ENCODE results near the gene PLXNA2.

Gene PLXNA2, protein sequence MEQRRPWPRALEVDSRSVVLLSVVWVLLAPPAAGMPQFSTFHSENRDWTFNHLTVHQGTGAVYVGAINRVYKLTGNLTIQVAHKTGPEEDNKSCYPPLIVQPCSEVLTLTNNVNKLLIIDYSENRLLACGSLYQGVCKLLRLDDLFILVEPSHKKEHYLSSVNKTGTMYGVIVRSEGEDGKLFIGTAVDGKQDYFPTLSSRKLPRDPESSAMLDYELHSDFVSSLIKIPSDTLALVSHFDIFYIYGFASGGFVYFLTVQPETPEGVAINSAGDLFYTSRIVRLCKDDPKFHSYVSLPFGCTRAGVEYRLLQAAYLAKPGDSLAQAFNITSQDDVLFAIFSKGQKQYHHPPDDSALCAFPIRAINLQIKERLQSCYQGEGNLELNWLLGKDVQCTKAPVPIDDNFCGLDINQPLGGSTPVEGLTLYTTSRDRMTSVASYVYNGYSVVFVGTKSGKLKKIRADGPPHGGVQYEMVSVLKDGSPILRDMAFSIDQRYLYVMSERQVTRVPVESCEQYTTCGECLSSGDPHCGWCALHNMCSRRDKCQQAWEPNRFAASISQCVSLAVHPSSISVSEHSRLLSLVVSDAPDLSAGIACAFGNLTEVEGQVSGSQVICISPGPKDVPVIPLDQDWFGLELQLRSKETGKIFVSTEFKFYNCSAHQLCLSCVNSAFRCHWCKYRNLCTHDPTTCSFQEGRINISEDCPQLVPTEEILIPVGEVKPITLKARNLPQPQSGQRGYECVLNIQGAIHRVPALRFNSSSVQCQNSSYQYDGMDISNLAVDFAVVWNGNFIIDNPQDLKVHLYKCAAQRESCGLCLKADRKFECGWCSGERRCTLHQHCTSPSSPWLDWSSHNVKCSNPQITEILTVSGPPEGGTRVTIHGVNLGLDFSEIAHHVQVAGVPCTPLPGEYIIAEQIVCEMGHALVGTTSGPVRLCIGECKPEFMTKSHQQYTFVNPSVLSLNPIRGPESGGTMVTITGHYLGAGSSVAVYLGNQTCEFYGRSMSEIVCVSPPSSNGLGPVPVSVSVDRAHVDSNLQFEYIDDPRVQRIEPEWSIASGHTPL (N-terminal part only)

DNA sequence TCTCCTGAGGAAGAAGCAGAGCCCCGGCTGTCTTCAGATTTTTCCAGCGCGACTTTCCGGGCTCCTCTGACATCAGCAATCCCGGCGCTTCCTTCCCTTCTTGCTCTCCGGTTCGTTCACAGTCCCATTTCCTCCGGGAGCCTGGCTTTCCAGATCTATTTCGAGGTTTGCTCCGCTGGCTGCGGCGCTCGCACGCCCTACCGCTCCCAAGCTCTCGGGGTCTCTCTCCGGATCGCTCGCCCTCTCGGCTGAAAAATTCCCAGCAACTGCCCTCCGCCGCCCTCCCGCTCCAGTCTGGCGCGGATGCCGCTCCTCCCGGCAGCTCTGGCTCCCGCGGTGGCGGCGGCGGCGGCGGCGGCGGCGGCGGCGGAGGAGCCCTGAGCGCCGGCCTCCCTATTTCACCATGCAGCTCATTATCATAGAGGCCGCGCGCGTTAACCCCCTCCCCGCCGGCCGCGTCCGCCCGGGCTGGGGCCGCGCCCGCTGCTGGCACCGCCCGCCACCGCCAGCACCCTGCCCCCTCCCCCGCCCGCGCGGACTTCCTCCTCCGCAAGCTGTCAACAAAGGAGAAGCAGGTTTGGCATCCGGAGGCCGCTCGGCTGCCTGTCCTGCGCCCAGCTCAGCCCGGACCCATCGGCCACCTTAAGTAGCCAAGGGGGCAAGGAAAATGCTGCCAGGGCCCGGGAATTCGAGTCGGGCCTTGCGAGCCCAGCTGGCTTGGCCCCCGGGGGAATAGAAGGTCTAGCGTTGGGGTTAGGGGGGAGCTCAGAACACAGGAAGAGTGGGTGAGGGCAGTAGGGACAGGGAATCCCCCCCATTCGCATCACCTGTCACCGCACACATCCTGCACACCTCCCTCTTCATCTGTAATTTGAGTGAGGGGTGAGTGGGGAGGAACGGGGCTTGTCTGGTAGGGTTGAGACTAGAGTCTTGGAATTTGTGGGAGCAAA is at the start of gene PLXNA2:
PLXNA2 (minus strand) TSS at position 418 of the 950 bp plus-strand sequence. CDS start 26,462 bp downstream, outside the sequence.
- peak; percentile 24 for DNase-seq

DNA sequence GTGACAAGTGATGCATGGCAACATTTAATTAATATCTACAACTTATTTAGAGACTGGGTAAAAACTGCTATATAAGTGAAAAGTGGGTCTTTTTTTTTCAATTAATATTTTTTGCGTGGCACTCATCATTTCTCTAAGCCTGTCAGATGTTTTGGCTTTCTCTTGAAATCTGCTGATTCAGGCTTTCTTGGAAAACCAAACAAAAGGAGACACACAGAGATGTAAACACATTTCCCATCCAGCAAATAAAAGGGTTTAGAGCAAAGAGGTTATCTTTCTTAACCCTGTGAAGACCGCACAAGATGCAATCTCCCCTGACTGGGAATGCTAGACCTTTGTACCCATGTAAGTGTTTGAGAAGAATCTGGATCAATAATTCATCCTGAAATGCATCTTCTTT is 48.7 kb upstream of the PLXNA2 start:
- DNase-seq = no peak

DNA sequence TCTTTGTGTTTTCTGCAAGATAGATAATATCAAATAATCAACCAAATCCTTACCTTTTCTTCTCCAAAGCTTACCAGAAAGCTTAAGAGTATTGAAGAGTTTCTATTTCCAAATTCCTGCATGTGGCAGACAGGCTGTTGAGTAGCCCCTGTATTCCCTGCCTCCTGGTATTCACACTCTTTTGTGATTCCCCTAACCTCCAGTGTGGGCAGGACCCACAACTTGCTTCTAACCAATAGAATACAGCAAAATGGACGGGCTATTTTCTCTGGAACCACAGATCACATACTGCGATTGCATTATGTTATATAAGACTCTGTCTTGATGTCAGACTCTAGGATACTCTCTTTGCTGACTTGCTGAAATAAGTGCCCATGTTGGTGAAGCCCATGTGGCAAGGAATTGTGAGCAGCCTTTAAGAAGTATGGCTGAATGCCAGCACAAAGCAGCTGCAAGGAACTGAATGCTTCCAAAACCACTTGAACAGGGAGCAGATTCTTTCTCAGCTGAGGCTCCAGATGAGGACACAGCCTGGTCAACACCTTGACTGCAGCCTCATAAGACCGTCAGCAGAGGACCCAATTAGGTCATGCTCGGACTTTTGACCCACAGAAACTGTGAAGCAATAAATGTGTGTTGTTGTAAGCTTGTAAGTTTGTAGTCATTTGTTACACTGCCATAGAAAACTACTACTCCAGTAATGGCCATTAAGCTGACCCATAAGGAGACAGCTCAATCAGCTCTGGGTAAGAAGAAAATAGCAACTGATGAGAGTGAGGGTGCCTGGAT is 47.9 kb upstream of the PLXNA2 start:
- no peak for DNase-seq

DNA sequence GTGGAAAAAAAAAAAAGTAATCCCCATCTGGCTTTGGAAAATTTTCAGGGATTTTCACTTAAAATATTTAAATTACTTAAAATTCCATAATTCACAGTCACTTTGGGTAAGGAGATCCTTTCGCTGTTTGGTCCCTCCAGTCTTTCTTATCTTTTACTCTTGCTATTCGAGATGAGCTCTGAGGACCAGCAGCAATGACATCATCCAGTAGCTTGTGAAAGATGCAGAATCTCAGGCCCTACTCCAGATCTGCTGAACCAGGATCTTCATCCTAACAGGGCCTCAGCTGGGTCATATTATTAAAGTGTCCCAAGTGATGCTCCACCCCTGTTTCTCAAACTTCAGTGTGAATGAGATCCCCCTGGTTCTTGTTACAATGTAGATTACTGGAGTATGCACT is 46.9 kb upstream of the PLXNA2 start:
- DNase-seq = no peak

DNA sequence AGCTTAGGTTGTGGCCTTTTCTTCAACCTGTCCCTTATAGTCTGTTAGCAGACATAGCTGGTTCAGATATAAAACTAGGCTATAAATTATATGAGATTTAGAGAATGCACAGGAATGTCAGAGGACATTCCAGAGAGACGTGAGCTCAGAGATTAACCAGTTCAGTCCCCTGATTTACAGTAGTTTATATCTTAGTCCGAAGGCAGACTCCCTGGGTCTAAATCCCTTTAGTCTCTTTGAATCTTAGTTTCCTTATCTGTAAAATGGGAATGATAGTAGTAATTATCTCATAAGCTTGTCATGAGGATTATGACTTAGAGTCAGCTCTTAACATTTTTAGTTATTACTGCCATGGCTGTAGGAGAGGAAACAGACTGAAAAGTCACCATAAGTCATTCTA is 45.5 kb upstream of the PLXNA2 start:
- DNase-seq = no peak

DNA sequence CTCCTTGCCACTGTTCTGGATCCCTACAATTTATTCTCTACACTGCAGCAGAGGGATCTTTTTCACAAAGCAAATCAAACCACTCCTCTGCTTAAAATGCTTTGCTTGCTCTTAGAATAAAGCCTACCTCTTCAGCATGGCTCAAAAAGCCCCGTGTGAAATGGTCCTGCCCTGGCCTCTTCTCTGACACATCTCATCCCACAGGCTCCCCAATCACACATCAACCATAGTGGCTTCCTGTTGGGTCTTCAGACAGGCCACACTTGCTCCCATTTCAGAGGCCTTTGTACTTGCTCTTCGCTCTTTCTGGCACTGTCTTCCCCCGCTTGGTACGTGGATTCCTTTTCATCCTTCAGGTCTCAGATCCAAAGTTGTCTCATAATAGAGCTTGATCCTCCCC is 44.3 kb upstream of the PLXNA2 start:
- no peak for DNase-seq

DNA sequence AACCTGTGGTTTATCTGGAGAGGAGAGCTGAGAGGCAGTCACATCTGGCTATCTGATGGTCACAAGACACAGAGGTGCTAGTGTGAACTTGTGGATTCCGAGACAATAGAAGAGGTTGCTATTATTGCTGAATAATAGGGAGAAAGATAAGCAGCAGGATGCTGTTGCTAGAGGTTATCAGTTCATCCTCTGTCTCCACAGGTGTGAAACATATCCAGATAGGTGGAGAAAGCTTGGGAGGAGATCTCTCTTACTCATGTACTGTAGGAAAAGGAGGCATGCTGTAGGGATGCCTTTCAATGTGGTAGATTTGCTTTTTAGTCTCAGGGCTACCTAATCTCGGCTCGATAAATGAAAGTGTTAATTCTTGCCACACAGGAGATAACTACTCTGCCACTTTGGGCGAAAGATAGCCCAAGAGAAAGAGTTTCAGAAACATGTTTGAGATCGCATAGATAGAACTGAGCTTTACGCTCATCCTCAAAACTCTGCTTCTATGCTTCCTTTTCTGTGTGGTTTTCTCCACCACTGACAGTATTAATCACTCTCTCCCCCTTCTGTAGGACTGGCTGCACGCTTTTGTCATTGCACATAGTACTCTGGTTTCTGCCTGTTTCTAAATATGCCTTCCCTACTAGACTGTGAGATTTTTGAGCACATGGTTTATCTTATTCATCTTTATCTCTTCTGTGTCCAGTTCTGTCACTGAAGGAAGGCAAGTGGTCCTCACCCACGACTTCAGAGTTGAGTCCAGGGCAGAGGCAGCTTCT is 36.7 kb upstream of the PLXNA2 start:
- DNase-seq = no peak

DNA sequence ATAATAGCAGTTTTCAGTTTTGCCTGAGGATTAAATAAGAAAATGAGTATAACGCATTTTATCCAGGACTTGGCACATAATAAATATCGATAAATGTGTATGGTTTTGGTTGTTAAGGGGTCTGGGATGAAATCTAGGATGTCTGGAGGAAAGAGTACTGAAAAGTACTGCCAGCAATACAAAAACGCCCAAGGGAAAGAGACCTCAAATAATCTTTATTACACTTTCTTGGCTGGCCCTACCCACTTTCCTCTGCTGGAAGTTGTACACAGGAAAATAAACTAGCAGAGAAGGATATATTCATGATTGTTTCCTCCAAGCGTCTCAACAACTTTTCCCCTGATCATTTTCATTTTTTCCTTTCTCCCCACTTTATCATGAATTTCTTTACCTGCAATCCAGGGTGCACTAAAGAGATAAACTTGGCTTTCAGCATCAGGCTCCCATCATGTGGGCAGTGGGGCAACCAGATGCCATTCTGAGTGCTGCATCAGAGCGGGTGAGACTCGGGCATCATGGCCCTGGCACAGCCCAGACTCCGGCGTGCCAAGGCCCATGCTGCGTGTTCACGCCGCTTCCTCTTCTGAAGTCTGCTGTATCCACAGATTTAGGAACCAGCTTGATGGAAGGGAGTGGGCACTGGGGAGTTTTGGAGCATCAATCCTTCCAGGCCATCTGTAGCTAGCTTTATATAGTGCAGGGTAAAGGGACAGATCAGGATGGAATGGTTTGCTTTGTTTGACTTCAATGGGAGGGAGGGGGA is 35.8 kb upstream of the PLXNA2 start:
- DNase-seq = no peak

DNA sequence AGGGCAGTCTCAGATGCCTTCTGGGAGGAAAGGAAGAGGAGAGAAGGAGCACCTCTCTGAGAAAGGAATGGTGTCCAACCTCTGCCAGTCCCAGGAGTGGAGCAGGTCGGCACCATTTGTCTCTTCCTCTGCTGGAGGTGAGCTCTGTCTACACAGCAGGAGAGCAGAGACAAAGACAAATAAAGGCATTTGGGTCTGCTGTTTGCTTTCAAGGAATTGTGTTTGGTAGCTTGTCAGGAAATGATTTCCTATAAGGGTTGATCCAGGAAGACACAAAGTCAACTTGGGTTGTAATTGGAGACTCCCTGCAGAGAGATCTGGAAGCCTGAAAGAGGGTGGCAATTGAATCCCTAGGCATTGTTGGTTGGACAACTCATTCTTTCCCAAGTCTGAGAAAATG is 34.5 kb upstream of the PLXNA2 start:
- DNase-seq = no peak

DNA sequence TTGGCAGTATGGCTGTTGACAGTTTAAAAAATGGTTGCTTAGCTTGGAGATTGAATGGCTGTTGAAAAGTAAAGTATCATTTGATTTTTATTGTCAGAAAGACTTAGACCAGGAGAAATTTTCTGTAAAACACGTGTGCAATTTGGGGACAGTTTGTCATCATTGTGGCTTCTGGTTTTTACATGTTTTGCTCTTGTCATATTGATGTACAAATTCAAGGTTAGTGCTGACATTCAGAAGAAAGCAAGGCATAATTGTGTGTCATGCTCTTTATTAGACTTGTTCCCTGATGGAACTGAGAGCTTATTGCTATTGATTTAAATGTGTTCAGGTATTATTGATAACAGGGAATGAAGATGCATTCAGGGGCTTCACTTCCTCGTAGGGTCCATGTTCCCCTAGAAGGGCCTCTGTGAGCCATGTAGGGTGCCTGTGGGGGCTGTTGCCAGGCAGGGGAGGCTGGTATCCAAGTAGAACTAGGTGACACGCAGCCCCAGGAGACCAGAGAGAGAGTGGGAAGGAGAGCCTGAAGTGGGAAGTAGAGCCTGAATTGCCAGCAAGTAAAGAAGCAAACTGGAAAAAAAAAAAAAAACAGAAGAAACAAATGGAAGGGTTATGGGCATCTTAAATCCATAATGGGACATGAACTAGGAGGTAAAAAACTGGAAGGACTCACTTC is 32.7 kb upstream of the PLXNA2 start:
- DNase-seq = no peak

DNA sequence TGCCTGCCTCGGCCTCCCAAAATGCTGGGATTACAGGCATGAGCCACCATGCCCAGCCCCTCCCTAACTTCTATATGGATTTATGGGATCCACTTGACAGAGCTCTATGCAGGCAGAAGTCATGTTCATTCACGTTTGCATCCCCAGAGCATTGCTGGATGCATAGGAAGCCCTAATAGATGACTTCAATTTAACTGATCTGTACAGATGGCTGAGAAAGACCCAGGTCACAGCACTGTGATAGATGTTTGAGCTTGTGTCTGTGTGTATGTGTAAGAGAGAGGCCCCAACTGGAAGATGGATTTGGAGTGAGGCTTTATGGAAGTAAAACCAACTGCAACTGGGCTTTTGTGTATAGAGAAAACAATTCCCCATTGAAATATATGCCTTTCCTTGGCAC is 30.9 kb upstream of the PLXNA2 start:
- no peak for DNase-seq

DNA sequence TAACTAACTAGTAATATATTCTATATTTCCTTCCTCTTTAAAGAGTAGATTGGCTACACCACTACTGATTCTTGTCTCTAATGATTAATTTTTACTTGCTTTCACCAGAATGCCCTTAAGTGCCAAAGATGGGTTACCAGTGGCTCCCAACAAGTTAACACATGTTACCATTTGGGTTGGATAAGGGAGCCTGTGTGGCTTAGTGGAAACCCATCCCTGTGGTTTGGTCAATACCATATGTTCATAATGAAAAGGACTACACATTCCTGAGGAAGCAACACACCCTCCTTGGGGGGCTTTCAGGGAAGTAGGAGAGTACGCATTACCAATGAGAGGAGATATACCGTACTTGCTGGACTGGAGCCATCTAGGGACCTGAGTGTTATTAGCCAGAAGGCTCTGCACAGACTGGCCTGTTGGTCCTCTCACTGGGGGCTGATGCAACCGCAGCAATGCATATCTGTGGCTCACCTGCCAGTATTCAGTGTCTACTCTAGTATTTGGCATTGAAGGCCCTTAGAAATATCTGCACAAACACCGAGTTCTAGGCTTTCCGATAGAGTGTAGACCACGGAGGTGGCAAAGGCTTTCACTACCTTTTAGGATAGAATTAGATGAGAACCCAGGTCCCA is 29.3 kb upstream of the PLXNA2 start:
- DNase-seq = no peak

DNA sequence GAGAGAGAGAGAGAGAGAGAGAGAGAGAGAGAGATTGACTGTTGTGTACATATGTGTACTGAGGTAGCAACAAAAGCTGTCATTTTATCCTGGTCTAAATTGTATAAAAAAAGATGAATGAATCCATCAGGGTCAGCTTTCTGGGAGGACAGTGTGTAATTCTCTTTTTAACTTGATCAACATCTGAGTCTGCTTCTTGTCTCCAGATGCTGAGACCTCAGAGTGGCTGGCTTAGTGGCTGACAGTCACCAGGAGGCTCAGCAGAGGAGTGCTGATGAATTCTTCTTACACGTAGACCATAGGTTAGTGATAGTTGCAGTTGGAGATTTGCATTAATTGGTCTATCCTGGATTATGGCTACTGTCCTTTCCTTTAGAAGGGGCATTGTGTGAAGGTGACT is 28.5 kb upstream of the PLXNA2 start:
- no peak for DNase-seq

DNA sequence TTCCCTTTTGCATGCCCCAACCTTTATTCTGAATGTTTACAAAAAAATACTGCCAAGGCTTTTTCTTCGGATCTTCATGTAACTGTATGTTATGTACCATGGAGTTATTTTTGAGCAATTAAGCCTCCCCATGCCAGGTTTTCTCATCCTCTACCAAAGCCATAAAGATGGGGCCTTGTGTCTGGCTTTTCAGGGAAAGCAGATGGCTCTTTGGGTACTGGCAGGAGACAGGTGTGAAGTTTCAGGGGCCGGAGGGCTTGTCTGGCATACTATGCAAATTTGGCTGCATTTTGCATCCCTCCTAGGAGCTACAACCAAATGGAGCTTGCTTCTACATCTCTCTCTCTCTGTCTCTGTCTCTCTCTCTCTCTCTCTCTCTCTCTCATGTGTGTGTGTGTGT is 28.1 kb upstream of the PLXNA2 start:
- no peak for DNase-seq

DNA sequence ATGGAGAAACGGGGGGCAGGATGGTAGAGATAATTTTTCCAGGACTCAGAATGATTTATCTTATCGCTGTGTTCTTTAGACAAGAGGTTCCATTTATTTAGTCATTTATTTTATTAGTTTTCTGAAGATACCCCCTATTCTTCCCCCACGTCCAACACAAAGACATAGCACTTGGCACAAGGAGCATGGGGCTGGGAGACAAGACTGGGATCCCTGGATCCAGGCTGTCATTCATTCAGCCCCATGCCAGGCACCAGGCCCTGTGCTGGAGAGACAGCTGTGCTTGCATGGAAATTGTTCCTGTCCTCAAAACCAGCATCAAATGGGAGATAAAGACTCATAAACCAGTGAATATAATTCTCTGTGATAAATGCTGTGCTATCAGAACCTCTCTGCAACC is 27.1 kb upstream of the PLXNA2 start:
- DNase-seq = no peak

DNA sequence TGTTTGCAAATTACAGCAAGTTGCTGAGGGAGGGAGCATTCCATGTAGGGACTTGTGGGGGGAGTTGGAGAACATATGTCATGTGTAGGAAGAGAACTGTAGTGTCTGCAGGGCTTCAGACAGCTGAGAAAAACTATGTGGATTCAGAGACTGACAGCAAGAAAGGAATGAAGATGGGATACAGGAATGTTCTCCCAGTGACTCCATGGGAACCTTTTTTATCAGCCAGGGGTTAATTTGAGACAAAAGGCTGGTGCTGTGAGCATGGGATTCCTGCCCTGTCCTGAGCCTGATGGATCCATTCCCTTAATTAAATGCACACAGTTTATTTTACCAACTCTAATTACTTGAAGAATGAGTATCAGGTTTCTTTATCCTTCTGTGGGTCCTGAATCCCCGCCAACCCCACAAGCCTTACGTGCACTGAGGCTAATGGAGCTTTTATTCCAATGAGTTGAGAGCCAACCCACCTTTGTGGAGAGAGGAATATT is 26.5 kb upstream of the PLXNA2 start:
- DNase-seq = no peak

DNA sequence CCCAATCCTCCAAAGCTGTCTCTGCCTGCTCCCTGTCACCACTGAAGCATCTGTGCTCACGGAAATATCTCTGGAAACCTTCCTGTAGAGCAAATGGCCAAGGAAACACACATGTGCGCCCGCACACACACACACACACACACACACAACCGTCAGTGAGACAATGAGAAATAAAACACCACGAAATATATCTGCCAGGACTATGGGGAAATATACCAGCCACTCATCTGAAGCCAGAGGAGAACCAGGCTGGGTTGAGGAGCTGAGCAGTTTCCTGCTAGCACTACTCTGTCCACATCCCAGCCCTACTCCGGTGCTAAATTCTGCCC is 25.1 kb upstream of the PLXNA2 start:
- no peak for DNase-seq

DNA sequence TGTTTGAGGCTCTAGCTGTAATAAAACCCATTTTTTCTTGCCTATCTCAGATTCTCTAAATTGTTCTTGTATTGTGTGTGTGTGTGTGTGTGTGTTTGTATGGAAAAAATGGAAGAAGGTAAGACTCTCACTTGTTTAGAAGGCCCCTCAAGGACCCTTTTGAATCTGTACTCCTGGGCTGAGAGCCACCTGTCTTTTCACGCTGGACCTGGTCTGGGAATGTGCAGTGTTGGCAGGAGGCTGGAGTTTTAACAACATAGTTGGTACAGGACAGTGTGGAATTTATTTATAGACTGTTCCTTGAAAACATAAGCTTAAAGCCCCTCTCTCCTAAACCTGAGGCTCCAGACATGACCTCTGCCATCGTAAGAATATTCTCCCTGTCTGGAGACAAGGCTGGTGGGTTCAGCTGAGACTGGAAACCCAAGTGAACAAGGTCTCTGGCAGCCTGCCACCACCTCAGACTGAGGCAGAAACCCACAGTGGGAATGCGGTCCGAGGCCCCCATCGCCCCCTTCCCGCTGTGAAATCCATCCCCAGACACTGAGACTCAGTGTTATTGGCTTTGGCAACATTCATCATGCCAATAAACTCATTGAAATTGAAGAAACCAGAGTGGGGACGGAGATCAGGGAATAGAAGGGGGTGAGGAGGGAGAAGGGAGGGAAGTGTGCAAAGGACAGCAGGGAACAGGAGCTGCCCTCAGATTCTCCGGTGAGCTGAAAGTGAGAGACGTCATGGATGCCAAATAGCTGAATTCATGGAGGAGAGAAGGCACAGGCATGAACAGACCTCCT is 24.6 kb upstream of the PLXNA2 start:
- DNase-seq = no peak

Data from cortex of kidney (tissue), 1 donor.